ENCODE data around the gene IKZF1. TPM values are rescaled to one million over a fixed set of nuclear protein-coding genes. Genes with fewer than 3 reads are reported as not detected.

The IKZF1 gene
- total and polyA plus RNA-seq, 2 of the 13 experiments (the other 11 are each of a cell fraction or from before 2014, with no cell fraction given), result not detected

DNA sequence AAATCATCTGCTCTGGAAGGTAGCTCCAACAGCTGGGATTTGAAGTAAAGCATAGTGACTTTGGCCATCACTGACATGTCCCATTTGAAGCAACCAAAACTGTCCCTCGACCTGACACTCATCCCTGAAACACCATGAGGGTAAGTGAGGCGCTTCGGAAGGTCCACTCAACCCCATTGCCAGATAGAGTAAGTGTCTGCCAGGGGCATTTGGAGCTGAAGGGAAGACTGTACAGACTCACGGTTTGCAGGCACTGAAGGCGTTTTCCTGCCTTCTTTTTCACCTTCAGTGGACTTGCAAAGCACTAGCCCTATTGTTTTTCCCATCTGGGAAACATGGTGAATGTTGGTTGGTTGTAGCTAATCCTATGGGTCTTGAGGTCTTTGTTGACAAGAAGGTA lies 57.6 kb downstream of the IKZF1 start:
- DNase-seq (ENCODE audit: low spot score), result no peak
- no peak for FAIRE-seq
- intact Hi-C loops (cut with micrococcal nuclease; ENCODE audit: unreplicated experiment) (no loop called here), in situ Hi-C loops (cut with HindIII; ENCODE audit: extremely low pct_ligation_motif_present, low pct_unique_long_range_greater_than_20kb) (no loop called here)
- H3K27ac ChIP-seq (ENCODE audit: extremely low read length, insufficient read depth, low read length), result no peak overlapping the region
- no peak overlapping the region for H3K4me2 ChIP-seq (ENCODE audit: low read depth, low read length)
- POLR2A ChIA-PET, result no interaction called here
- CTCF ChIA-PET (ENCODE audit: low intra/inter-chr PET ratio, low total read pairs), result no interaction called here
- no peaks in the 10 kb centered on the region for H3K79me2 ChIP-seq (ENCODE audit: insufficient read depth, low read length)
- H2AFZ ChIP-seq (ENCODE audit: low read length), result no peak overlapping the region
- no TSS peak for BruUV-seq (replicated peaks)
- H3K4me1 ChIP-seq (ENCODE audit: insufficient read depth, low read length), result no peaks in the 10 kb centered on the region
- ATAC-seq, result no peak
- H3K4me3 ChIP-seq (replicated peaks in 1 of 3; ENCODE audit: insufficient read depth in 1 of 3, low read depth in 2 of 3, low read length in 3 of 3), result no peak overlapping the region
- no peaks in the 10 kb centered on the region for H3K36me3 ChIP-seq (replicated peaks in 1 of 2; ENCODE audit: control insufficient read depth in 1 of 2, insufficient read depth in 2 of 2, low read length in 2 of 2)
- WGBS (ENCODE audit: low lambda C conversion rate), result 5% methylated on average over 4 of the region's 5 CpGs
- H3K9me3 ChIP-seq (ENCODE audit: low read length), result no peaks in the 10 kb centered on the region
- TF ChIP-seq TEAD2 (CRISPR knock-in tag; IDR thresholded peaks at IDR 0.05), result no peak
- TF ChIP-seq ZFP90 (CRISPR knock-in tag; IDR thresholded peaks at IDR 0.05; ENCODE audit: borderline replicate concordance), result no peak
- TF ChIP-seq NR2F6 (IDR thresholded peaks at IDR 0.05), result no peak
- TF ChIP-seq NR2F6 (CRISPR knock-in tag; IDR thresholded peaks at IDR 0.05), result no peak
- TF ChIP-seq KLF15 (CRISPR knock-in tag; IDR thresholded peaks at IDR 0.05; ENCODE audit: borderline replicate concordance), result no peak
- no peak for TF ChIP-seq RFXANK (CRISPR knock-in tag; IDR thresholded peaks at IDR 0.05)
- no peak for TF ChIP-seq ZSCAN12 (CRISPR knock-in tag; IDR thresholded peaks at IDR 0.05)
- no peak for TF ChIP-seq MAFF (IDR thresholded peaks at IDR 0.05; ENCODE audit: low read depth, low read length)
- no peak for TF ChIP-seq ZC3H13 (CRISPR knock-in tag; IDR thresholded peaks at IDR 0.05)
- no peak overlapping the region for H3K9ac ChIP-seq (ENCODE audit: insufficient read depth, low read depth, low read length)
- H3K27me3 ChIP-seq (ENCODE audit: control insufficient read depth in 1 of 2, insufficient read depth in 2 of 2, low read length in 2 of 2), result peaks cover 2 to 18% of the 10 kb centered on the region in 2 experiments; a peak in 2 of 5 replicates
- H4K20me1 ChIP-seq (ENCODE audit: insufficient read depth, low read length), result no peaks in the 10 kb centered on the region

DNA sequence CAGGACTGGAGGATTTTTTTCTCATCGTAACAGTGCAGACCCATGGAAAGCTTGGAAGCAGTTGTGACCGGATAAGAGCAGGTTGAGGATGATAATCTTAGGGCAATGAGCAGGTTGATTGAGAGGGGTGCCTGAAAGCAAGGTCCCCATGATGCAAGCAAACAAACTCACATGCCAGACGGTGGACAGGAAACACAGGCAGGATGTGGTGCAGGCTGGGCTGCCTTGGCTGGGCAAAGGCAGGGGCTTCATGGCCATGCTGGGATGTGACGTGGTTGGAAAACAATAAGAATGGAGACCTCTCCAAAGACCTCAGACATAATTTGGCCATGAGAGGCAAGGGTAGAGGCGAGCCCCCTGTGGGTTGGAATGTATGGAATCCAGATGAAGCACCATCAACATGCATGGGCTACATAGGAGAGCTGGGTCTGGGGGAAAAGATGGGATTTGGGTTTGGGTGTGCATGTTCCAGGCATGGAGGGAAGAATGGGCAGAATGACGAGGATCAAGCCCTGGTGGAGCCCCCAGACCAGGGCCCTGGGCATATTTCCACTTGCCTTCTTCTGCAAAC lies 58.3 kb downstream of the IKZF1 start:
- no peaks in the 10 kb centered on the region for H4K20me1 ChIP-seq (ENCODE audit: insufficient read depth, low read length)
- no peaks in the 10 kb centered on the region for H3K4me1 ChIP-seq (ENCODE audit: insufficient read depth, low read length)
- peaks cover 2 to 13% of the 10 kb centered on the region in 2 experiments; a peak in 2 of 5 replicates for H3K27me3 ChIP-seq (ENCODE audit: control insufficient read depth in 1 of 2, insufficient read depth in 2 of 2, low read length in 2 of 2)
- no peak overlapping the region for H3K4me3 ChIP-seq (replicated peaks in 1 of 3; ENCODE audit: insufficient read depth in 1 of 3, low read depth in 2 of 3, low read length in 3 of 3)
- no peak overlapping the region for H3K9ac ChIP-seq (ENCODE audit: insufficient read depth, low read depth, low read length)
- no peaks in the 10 kb centered on the region for H3K36me3 ChIP-seq (replicated peaks in 1 of 2; ENCODE audit: control insufficient read depth in 1 of 2, insufficient read depth in 2 of 2, low read length in 2 of 2)
- H2AFZ ChIP-seq (ENCODE audit: low read length), result no peak overlapping the region
- FAIRE-seq (no peak), ATAC-seq (no peak), DNase-seq (ENCODE audit: low spot score) (no peak)
- POLR2A ChIA-PET, result no interaction called here
- CTCF ChIA-PET (ENCODE audit: low intra/inter-chr PET ratio, low total read pairs), result no interaction called here
- intact Hi-C loops (cut with micrococcal nuclease; ENCODE audit: unreplicated experiment), result no loop called here
- BruUV-seq (replicated peaks), result no TSS peak
- 4% methylated on average over 6 of the region's 6 CpGs for WGBS (ENCODE audit: low lambda C conversion rate)
- no peak overlapping the region for H3K4me2 ChIP-seq (ENCODE audit: low read depth, low read length)
- no peak overlapping the region for H3K27ac ChIP-seq (ENCODE audit: extremely low read length, insufficient read depth, low read length)
- H3K9me3 ChIP-seq (ENCODE audit: low read length), result no peaks in the 10 kb centered on the region
- H3K79me2 ChIP-seq (ENCODE audit: insufficient read depth, low read length), result no peaks in the 10 kb centered on the region
- in situ Hi-C loops (cut with HindIII; ENCODE audit: extremely low pct_ligation_motif_present, low pct_unique_long_range_greater_than_20kb), result no loop called here
- TF ChIP-seq ZZZ3 (CRISPR knock-in tag; IDR thresholded peaks at IDR 0.05; ENCODE audit: borderline replicate concordance), result no peak
- TF ChIP-seq, protein P1, sequence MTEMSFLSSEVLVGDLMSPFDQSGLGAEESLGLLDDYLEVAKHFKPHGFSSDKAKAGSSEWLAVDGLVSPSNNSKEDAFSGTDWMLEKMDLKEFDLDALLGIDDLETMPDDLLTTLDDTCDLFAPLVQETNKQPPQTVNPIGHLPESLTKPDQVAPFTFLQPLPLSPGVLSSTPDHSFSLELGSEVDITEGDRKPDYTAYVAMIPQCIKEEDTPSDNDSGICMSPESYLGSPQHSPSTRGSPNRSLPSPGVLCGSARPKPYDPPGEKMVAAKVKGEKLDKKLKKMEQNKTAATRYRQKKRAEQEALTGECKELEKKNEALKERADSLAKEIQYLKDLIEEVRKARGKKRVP (CRISPR knock-in tag; IDR thresholded peaks at IDR 0.05), result no peak
- TF ChIP-seq SP1 (IDR thresholded peaks at IDR 0.05), result no peak
- TF ChIP-seq SP1 (CRISPR knock-in tag; IDR thresholded peaks at IDR 0.05), result no peak
